ENCODE measurements around the gene MRAP.
"Not testable (repeated sequence)": the region's sequence is repeated elsewhere in the genome, so short reads cannot be mapped to it uniquely, and the experiment has no call there.

Gene MRAP

DNA sequence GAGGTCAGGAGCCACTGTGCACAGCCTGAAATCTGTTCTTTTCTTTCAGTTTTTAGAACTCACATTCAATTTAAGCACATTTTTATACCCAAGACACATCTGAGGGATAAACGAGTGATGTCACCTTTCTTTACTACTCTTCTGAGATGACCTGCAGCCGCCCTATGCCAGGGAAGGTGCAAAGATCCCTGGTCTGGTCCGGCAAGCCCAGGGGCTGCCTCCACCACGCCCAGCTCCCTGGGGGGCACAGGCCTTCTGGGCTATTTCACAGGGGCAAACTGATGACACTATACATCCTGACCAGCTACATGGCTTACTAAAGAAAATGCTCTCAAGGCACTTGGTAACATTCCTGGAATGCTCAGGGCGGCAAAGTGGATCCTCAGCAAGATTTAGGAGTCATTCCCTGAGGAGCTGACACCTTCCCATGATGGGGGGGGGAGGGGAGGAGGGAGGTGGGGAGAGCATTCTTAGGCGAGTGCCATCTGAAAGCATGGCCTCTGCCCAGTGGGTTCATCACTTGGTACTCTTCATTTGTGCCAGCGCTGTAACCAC is 11.3 kb downstream of the MRAP start:
- H3K27ac ChIP-seq, result no peak overlapping the region
- TF ChIP-seq, protein P1, sequence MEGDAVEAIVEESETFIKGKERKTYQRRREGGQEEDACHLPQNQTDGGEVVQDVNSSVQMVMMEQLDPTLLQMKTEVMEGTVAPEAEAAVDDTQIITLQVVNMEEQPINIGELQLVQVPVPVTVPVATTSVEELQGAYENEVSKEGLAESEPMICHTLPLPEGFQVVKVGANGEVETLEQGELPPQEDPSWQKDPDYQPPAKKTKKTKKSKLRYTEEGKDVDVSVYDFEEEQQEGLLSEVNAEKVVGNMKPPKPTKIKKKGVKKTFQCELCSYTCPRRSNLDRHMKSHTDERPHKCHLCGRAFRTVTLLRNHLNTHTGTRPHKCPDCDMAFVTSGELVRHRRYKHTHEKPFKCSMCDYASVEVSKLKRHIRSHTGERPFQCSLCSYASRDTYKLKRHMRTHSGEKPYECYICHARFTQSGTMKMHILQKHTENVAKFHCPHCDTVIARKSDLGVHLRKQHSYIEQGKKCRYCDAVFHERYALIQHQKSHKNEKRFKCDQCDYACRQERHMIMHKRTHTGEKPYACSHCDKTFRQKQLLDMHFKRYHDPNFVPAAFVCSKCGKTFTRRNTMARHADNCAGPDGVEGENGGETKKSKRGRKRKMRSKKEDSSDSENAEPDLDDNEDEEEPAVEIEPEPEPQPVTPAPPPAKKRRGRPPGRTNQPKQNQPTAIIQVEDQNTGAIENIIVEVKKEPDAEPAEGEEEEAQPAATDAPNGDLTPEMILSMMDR (conservative IDR thresholded peaks at IDR 0.05), result no peak

GRCh38 chr21:32310976-32311375 is 12.3 kb downstream of the MRAP start:
- not testable (repeated sequence) for H3K27ac ChIP-seq

GRCh38 chr21:32311621-32312020 is 13.0 kb downstream of the MRAP start:
- no peak overlapping the region for H3K27ac ChIP-seq
- TF ChIP-seq, protein P1 (conservative IDR thresholded peaks at IDR 0.05), result no peak

DNA sequence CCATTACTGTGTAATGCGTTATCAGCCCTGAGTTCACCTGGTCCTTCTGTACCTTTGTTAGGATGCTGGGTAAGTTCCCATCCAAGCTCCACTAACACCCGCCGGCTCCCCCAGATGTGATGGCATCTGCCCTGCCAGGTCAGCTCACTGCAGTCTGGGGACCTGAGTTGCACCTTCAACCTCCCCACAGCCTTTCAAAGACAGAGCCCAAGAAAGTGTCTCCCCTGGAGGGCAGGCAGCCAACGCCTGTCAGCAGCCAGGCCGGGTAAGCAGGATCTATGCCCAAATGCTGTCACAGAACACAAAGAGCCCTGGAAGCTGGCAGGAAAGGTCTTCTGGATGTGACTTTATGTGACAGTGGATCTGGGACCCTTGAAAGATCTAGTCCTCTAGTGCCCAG is 13.7 kb downstream of the MRAP start:
- TF ChIP-seq, protein P1 (conservative IDR thresholded peaks at IDR 0.05), result no peak

GRCh38 chr21:32312976-32313375 is 14.3 kb downstream of the MRAP start:
- no peak overlapping the region for H3K27ac ChIP-seq
- TF ChIP-seq, protein P1 (conservative IDR thresholded peaks at IDR 0.05), result no peak

More for the DNA sequence above, 13.7 kb downstream of the MRAP start:
- no peak overlapping the region for H3K27ac ChIP-seq

- TF ChIP-seq, protein P1 (conservative IDR thresholded peaks at IDR 0.05), result no peak
- no peak overlapping the region for H3K27ac ChIP-seq
Observed at GRCh38 chr21:32314806-32315205, 16.2 kb downstream of the MRAP start.

- H3K27ac ChIP-seq, result no peak overlapping the region
Observed at GRCh38 chr21:32315511-32316281, 17.0 kb downstream of the MRAP start.

More at GRCh38 chr21:32315511-32316281, 17.0 kb downstream of the MRAP start:
- TF ChIP-seq, protein P1 (conservative IDR thresholded peaks at IDR 0.05), result no peak
